Upper lobe of left lung (tissue), 4 donors: ENCODE data around the gene IL1RAPL2.

ENCODE experiments used
- EP300 ChIP-seq, 4 donors: sonication (generic); formaldehyde crosslinking; IDR thresholded peaks; one replicate each; pipeline ENCODE4 v1.5.1; 2017; ENCODE audit warnings: antibody characterized with exemption in 4 of 4, control low read depth in 2 of 4
- POLR2A ChIP-seq, 4 donors: fragments of 450-650 bp; IDR thresholded peaks; one replicate each; pipeline ENCODE4 v1.5.1; 2016 to 2017; ENCODE audit warnings: antibody characterized with exemption in 4 of 4, mild to moderate bottlenecking in 2 of 4
- POLR2AphosphoS5 ChIP-seq, 2 donors: sonication (generic); formaldehyde crosslinking; IDR thresholded peaks; one replicate each; pipeline ENCODE4 v1.5.1; 2017; ENCODE audit warnings: antibody characterized with exemption in 2 of 2
- TF ChIP-seq, protein P1 (sequence below), 6 experiments: fragments of 450-650 bp in 4 of 6; fragments of 200-600 bp in 2 of 6; sonication (generic) in 2 of 6; IDR thresholded peaks; one replicate each; pipeline ENCODE4 v1.5.1; 2016 to 2019; ENCODE audit warnings: antibody characterized with exemption in 6 of 6

DNA sequence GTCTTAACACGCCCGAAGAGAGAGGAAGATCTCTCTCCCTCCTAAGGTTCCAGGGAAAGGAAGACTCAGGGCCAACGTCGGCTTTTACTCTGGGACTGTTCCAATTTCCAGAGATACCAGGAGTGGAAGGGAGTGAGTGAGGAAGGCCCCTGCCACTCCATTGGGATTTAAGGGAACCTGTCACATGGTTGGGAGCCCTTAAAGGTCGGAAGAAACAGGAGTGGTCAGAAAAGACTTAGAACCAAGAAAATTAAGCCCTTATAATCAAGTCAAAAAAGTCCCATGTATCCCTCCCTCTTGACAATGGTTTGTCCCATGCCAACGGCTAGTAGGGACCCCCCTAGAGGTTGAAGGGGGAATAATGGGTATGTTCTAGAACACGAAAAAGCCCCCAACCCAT lies 654.6 kb downstream of the IL1RAPL2 start, which contains the start of gene TEX13A:
- TF ChIP-seq POLR2A (IDR thresholded peaks at IDR 0.05) (no peak), POLR2AphosphoS5 (IDR thresholded peaks at IDR 0.05) (no peak), EP300 (IDR thresholded peaks at IDR 0.05) (no peak)
- TF ChIP-seq, protein P1, sequence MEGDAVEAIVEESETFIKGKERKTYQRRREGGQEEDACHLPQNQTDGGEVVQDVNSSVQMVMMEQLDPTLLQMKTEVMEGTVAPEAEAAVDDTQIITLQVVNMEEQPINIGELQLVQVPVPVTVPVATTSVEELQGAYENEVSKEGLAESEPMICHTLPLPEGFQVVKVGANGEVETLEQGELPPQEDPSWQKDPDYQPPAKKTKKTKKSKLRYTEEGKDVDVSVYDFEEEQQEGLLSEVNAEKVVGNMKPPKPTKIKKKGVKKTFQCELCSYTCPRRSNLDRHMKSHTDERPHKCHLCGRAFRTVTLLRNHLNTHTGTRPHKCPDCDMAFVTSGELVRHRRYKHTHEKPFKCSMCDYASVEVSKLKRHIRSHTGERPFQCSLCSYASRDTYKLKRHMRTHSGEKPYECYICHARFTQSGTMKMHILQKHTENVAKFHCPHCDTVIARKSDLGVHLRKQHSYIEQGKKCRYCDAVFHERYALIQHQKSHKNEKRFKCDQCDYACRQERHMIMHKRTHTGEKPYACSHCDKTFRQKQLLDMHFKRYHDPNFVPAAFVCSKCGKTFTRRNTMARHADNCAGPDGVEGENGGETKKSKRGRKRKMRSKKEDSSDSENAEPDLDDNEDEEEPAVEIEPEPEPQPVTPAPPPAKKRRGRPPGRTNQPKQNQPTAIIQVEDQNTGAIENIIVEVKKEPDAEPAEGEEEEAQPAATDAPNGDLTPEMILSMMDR (IDR thresholded peaks at IDR 0.05): no peak
